PFSK-1 (cell line): Measurements from ENCODE around the gene MBNL2.

Experiments
- FOXP2 ChIP-seq: optimal IDR thresholded peaks from 2 replicates; pipeline ENCODE3; 2011; ENCODE audit warnings: borderline replicate concordance, control low read depth, inconsistent platforms; ENCODE audit not compliant: insufficient read depth; ENCODE audit errors: extremely low read length, extremely low read depth
- POLR2AphosphoS5 ChIP-seq: IDR thresholded peaks from 2 replicates; pipeline ENCODE4 v1.6.1; 2012; ENCODE audit warnings: low read depth, mild to moderate bottlenecking, control low read depth, low read length, moderate library complexity
- SIN3A ChIP-seq: IDR thresholded peaks from 2 replicates; pipeline ENCODE4 v1.6.1; 2012; ENCODE audit warnings: mild to moderate bottlenecking, low read length, moderate library complexity, borderline replicate concordance; ENCODE audit not compliant: insufficient read depth
- TAF1 ChIP-seq: IDR thresholded peaks from 2 replicates; pipeline ENCODE4 v1.6.1; 2012; ENCODE audit warnings: low read length, control low read depth, borderline replicate concordance; ENCODE audit not compliant: insufficient read depth
- TF ChIP-seq, protein P1 (sequence below), 2 experiments: IDR thresholded peaks; 2 replicates each; pipeline versions ENCODE4 v1.6.1 to v1.8.0; 2011 to 2012; ENCODE audit warnings: low read depth in 2 of 2, low read length in 2 of 2, control low read depth in 1 of 2, inconsistent platforms in 1 of 2, mild to moderate bottlenecking in 1 of 2, moderate library complexity in 1 of 2; ENCODE audit not compliant: insufficient read depth in 1 of 2

The MBNL2 gene

DNA sequence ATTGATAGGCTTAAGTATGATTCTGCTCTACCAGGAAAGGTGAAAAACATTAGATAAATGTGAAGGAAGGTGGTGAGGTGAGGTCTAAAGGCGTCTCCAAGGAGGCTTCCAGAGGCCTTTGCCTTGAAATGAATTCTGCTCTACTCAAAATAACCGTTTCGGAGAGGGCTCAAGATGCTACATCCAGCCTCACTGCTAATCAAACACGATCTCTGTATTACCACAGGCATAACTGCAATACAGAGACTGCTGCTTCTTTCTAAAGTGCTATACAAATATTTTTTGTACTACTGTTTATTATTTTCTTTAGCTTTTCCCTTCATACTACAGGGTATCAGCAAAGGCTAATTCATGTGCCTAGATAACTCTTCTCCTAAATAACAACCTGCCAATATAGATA is 16.8 kb downstream of the MBNL2 start:
- TF ChIP-seq POLR2AphosphoS5 = no peak
- TF ChIP-seq TAF1 = no peak
- no peak for TF ChIP-seq FOXP2
- TF ChIP-seq, protein P1, sequence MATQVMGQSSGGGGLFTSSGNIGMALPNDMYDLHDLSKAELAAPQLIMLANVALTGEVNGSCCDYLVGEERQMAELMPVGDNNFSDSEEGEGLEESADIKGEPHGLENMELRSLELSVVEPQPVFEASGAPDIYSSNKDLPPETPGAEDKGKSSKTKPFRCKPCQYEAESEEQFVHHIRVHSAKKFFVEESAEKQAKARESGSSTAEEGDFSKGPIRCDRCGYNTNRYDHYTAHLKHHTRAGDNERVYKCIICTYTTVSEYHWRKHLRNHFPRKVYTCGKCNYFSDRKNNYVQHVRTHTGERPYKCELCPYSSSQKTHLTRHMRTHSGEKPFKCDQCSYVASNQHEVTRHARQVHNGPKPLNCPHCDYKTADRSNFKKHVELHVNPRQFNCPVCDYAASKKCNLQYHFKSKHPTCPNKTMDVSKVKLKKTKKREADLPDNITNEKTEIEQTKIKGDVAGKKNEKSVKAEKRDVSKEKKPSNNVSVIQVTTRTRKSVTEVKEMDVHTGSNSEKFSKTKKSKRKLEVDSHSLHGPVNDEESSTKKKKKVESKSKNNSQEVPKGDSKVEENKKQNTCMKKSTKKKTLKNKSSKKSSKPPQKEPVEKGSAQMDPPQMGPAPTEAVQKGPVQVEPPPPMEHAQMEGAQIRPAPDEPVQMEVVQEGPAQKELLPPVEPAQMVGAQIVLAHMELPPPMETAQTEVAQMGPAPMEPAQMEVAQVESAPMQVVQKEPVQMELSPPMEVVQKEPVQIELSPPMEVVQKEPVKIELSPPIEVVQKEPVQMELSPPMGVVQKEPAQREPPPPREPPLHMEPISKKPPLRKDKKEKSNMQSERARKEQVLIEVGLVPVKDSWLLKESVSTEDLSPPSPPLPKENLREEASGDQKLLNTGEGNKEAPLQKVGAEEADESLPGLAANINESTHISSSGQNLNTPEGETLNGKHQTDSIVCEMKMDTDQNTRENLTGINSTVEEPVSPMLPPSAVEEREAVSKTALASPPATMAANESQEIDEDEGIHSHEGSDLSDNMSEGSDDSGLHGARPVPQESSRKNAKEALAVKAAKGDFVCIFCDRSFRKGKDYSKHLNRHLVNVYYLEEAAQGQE (IDR thresholded peaks at IDR 0.05; ENCODE audit: insufficient read depth in 1 of 2, low read depth in 2 of 2, low read length in 2 of 2) = no peak
- no peak for TF ChIP-seq SIN3A

DNA sequence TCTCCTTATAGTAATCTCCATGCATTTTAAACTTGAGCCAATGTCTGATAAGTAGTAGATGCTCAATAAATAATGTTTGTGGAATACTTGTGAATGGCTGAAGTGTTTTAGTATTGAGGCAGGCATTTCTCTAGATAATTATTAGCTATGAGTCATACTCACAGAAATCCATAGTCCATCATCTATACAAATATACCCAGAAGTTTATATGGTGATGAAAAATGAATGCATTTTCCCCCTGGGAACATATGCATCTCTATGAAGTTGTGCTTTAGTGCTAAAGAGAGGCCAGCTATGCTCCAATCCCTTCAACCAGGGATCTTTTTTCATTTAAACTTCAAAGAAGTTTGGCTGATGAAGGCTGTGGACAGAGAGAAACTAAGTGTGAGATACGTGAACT is 17.2 kb downstream of the MBNL2 start:
- no peak for TF ChIP-seq POLR2AphosphoS5
- TF ChIP-seq TAF1 = no peak
- no peak for TF ChIP-seq FOXP2
- TF ChIP-seq SIN3A = no peak
- TF ChIP-seq, protein P1 (IDR thresholded peaks at IDR 0.05; ENCODE audit: insufficient read depth in 1 of 2, low read depth in 2 of 2, low read length in 2 of 2) = no peak

DNA sequence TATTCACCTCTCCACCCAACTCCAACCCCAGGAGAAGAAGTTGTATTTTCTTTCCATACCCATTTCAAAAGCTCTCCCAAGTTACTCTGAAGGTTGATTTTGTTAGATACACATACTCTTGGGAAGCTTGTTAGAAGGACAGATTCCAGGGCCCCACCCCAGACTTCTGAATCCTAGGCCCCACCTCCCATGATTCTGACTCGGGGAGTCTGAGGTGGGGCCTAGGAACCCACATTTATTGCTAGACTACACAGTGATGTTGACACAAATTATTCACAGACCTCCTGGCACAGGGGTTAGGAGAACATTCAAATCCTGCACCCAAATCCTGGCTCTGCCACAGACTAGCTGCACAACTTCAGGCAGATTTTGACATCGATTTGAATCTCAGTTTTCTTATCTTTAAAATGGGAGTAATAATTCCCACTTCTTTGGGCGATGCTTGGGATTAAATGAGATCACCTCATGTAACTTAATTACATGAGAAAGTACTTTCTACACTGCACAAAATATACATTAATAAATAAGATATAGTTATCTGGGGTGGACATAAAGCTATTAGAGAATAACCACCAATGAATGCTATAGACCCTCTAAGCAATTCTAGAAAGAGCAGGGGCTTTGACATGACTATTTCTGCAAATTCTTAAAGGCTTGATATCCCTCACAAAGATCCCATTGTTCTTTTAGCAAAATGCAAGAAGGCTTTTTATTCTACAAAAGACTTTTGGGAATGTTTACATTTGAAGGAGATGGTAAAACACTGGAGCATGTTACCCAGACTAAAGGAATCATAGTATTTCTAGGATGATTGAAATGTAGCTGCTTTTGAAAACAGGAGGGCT is 18.0 kb downstream of the MBNL2 start:
- TF ChIP-seq SIN3A (no peak), POLR2AphosphoS5 (no peak), TAF1 (no peak), FOXP2 (no peak)
- TF ChIP-seq, protein P1 (IDR thresholded peaks at IDR 0.05; ENCODE audit: insufficient read depth in 1 of 2, low read depth in 2 of 2, low read length in 2 of 2) = no peak

DNA sequence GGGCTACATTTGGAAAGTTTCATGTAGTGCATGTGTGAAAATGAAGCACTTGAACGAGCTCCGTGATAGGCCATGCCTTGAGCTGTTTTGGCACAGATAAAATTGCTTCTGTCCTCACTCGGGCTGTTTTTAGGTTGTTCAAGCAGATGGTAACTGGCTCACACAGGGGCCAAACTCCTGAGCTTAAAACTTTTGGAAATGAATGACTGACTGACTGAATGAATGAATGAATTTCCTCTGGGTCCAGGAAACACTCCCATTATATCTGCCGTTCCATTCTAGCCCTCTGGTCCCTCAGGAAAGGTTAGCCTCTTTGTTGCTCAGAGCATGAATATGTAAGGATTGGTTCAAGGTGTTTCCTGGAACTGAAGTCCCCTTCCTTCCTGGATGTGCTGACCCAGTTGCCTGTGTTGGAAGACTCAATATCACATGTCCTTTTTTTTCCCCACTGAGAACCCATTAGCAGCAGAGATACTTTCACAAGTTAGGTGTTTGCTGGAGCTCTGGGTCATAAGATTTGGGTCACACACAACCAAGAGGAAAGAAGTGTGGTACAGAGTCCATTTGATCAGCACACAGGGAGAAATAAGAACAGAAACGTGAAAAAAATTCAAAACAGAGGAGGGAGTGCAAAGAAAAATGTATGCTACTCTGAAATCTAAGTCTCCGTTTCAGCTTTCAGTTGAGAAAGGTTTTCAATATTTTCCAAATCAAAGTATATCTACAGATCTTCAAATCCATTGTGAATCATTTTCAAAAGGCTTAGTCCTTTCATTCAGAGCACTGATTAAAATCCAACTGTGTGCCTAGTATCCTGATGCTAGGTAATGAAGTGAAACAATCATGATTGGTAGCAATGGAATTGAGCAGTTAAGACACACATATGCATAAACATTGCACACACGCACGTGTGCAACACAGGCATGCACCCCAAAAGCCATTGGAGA is 18.9 kb downstream of the MBNL2 start:
- TF ChIP-seq POLR2AphosphoS5 (no peak), FOXP2 (no peak), SIN3A (no peak), TAF1 (no peak)
- TF ChIP-seq, protein P1 (IDR thresholded peaks at IDR 0.05; ENCODE audit: insufficient read depth in 1 of 2, low read depth in 2 of 2, low read length in 2 of 2) = no peak
